Subcutaneous adipose tissue (tissue), 4 donors: Measurements from ENCODE around the gene USP10. TPM values are rescaled to one million over a fixed set of nuclear protein-coding genes. Genes with fewer than 3 reads are reported as not detected.

Source experiments
- CTCF ChIP-seq: fragments of 450-650 bp; IDR thresholded peaks from one replicate; pipeline ENCODE4 v1.5.1; 2016; ENCODE audit warnings: low read depth, mild to moderate bottlenecking, control low read depth, antibody characterized with exemption, moderate library complexity
- total RNA-seq, 4 donors: library from RNA; depleted of rRNA; stranded (reverse); fragments of >200 nt; gene quantifications; one replicate each; pipeline ENCODE4 v1.1.0, GENCODE V29; 2016

USP10 gene
- total RNA-seq, 4 donors from 2014 or later: 29.7 to 85.1 (median 43.5) TPM

GRCh38 chr16:84766978-84767773, 67.4 kb downstream of the USP10 start:
- no peak for TF ChIP-seq CTCF

- TF ChIP-seq CTCF: no peak
Measured at GRCh38 chr16:84768061-84768807, 68.4 kb downstream of the USP10 start.

- TF ChIP-seq CTCF: no peak
Measured at GRCh38 chr16:84768808-84769197, 69.0 kb downstream of the USP10 start.

GRCh38 chr16:84769416-84769815, 69.6 kb downstream of the USP10 start:
- TF ChIP-seq CTCF: no peak

GRCh38 chr16:84773312-84773711, 73.5 kb downstream of the USP10 start:
- no peak for TF ChIP-seq CTCF

- TF ChIP-seq CTCF: no peak
Measured at GRCh38 chr16:84774810-84775209, 75.0 kb downstream of the USP10 start.

GRCh38 chr16:84775262-84775810, 75.5 kb downstream of the USP10 start:
- no peak for TF ChIP-seq CTCF
